ENCODE data around the gene ADAM8. TPM values are rescaled to one million over a fixed set of nuclear protein-coding genes. Genes with fewer than 3 reads are reported as not detected.

ADAM8 gene
- total RNA-seq, 4 donors from 2014 or later: 2.3 to 21.3 (median 13.7) TPM

- intact Hi-C loops (cut with DNase I; ENCODE audit: low total_unique reads): no loop called here
- WGBS, 2 donors (ENCODE audit: low coverage in 1 of 2): 90% methylated on average over 23 of the region's 25 CpGs; no CpG with 5 or more reads in 1 of the 2 donors
- no peaks in the 10 kb centered on the region for H3K36me3 ChIP-seq
- no peaks in the 10 kb centered on the region for H3K9me3 ChIP-seq
- peaks cover 0 to 21% (median 10%) of the 10 kb centered on the region in 4 donors for H3K4me1 ChIP-seq
- in situ Hi-C loops (cut with MboI; ENCODE audit: low pct_ligation_motif_present in 1 of 4, low pct_unique_long_range_greater_than_20kb in 1 of 4, low sequenced_read_pairs in 3 of 4): no loop called here
- H3K27ac ChIP-seq: no peak overlapping the region
- TF ChIP-seq EP300 (IDR thresholded peaks at IDR 0.05; ENCODE audit: low read depth) (no peak), POLR2AphosphoS5 (IDR thresholded peaks at IDR 0.05) (no peak), POLR2A (IDR thresholded peaks at IDR 0.05) (no peak), CTCF (IDR thresholded peaks at IDR 0.05) (no peak)
- H3K4me3 ChIP-seq: no peak overlapping the region
- peaks cover 29% of the 10 kb centered on the region for H3K27me3 ChIP-seq
- DNase-seq: no peak
Measured at GRCh38 chr10:133272964-133273420, 3.7 kb downstream of the ADAM8 start.

GRCh38 chr10:133272301-133272963, 4.2 kb downstream of the ADAM8 start:
- Histone ChIP-seq H3K4me1 (peaks cover 0 to 15% (median 9%) of the 10 kb centered on the region in 4 donors), H3K27ac (no peak overlapping the region), H3K27me3 (peaks cover 29% of the 10 kb centered on the region), H3K36me3 (no peaks in the 10 kb centered on the region), H3K9me3 (no peaks in the 10 kb centered on the region), H3K4me3 (no peak overlapping the region)
- no peak for DNase-seq
- TF ChIP-seq POLR2A (IDR thresholded peaks at IDR 0.05) (no peak), EP300 (IDR thresholded peaks at IDR 0.05; ENCODE audit: low read depth) (no peak), POLR2AphosphoS5 (IDR thresholded peaks at IDR 0.05) (no peak), CTCF (IDR thresholded peaks at IDR 0.05) (no peak)
- 50 to 79% methylated on average over 2 to 28 of the region's 29 CpGs for WGBS, 2 donors (ENCODE audit: low coverage in 1 of 2)
- intact Hi-C loops (cut with DNase I; ENCODE audit: low total_unique reads): no loop called here
- in situ Hi-C loops (cut with MboI; ENCODE audit: low pct_ligation_motif_present in 1 of 4, low pct_unique_long_range_greater_than_20kb in 1 of 4, low sequenced_read_pairs in 3 of 4): no loop called here

GRCh38 chr10:133271521-133272300, 5.0 kb downstream of the ADAM8 start:
- H3K9me3 ChIP-seq: no peaks in the 10 kb centered on the region
- H3K27me3 ChIP-seq: peaks cover 21% of the 10 kb centered on the region
- H3K27ac ChIP-seq: no peak overlapping the region
- no peaks in the 10 kb centered on the region for H3K36me3 ChIP-seq
- in situ Hi-C loops (cut with MboI; ENCODE audit: low pct_ligation_motif_present in 1 of 4, low pct_unique_long_range_greater_than_20kb in 1 of 4, low sequenced_read_pairs in 3 of 4) (no loop called here), intact Hi-C loops (cut with DNase I; ENCODE audit: low total_unique reads) (no loop called here)
- TF ChIP-seq POLR2AphosphoS5 (IDR thresholded peaks at IDR 0.05) (no peak), EP300 (IDR thresholded peaks at IDR 0.05; ENCODE audit: low read depth) (no peak), CTCF (IDR thresholded peaks at IDR 0.05) (no peak), POLR2A (IDR thresholded peaks at IDR 0.05) (no peak)
- no peak overlapping the region for H3K4me3 ChIP-seq
- peaks cover 0 to 8% (median 3%) of the 10 kb centered on the region in 4 donors for H3K4me1 ChIP-seq
- DNase-seq: no peak
- 86% methylated on average over 30 of the region's 35 CpGs; no CpG with 5 or more reads in 1 of the 2 donors for WGBS, 2 donors (ENCODE audit: low coverage in 1 of 2)

GRCh38 chr10:133270773-133271297, 5.8 kb downstream of the ADAM8 start:
- H3K4me1 ChIP-seq: no peaks in the 10 kb centered on the region
- in situ Hi-C loops (cut with MboI; ENCODE audit: low pct_ligation_motif_present in 1 of 4, low pct_unique_long_range_greater_than_20kb in 1 of 4, low sequenced_read_pairs in 3 of 4): no loop called here
- WGBS, 2 donors (ENCODE audit: low coverage in 1 of 2): 93% methylated on average over 16 of the region's 19 CpGs; no CpG with 5 or more reads in 1 of the 2 donors
- intact Hi-C loops (cut with DNase I; ENCODE audit: low total_unique reads): no loop called here
- H3K4me3 ChIP-seq: no peak overlapping the region
- H3K36me3 ChIP-seq: no peaks in the 10 kb centered on the region
- H3K27ac ChIP-seq: no peak overlapping the region
- H3K9me3 ChIP-seq: no peaks in the 10 kb centered on the region
- DNase-seq: no peak
- TF ChIP-seq EP300 (IDR thresholded peaks at IDR 0.05; ENCODE audit: low read depth): no peak
- peaks cover 13% of the 10 kb centered on the region for H3K27me3 ChIP-seq
